ENCODE results near the gene CCDC78.
"Not testable (repeated sequence)": the region's sequence is repeated elsewhere in the genome, so short reads cannot be mapped to it uniquely, and the experiment has no call there.

Gene CCDC78

DNA sequence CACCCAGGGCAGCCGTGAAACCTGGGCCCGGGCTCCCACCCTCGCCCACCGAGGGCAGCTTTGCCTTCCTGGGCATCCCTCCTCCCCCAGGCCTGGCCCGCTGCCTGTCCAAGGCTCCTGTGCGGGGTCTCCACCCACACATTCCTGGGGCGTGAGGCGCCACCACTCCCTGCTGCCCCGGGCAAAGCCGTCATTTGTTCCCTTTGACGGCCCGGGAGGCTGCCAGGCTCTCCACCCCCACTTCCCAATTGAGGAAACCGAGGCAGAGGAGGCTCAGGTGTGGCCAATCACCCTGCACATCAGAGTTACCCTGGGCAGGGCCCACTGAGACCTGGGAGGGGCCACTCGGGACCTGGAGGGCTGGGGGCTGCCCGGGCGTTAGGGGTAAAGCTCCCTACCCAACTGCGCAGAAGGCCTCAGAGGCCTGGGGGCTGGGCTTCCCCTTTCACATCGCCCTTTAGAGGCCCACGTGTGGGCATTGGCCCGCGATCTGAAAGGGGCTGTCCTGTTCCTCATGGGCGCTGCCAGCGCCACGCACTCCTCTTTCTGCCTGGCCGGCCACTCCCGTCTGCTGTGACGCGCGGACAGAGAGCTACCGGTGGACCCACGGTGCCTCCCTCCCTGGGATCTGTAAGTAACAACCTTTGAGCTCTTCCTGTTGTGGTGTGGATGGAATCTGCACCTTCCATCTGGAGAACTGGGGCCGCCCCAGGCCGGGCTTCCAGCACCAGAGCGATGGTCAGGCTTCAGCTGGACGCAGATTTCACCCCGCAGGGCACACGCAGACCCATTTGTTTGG, 34.5 kb upstream of the CCDC78 start, which contains the start of gene MSLN:
Gene MSLN, plus strand, starts transcription at position 190 of the 799 bp plus-strand sequence. CDS start 1,947 bp downstream, outside the sequence.
- no peak for DNase-seq

DNA sequence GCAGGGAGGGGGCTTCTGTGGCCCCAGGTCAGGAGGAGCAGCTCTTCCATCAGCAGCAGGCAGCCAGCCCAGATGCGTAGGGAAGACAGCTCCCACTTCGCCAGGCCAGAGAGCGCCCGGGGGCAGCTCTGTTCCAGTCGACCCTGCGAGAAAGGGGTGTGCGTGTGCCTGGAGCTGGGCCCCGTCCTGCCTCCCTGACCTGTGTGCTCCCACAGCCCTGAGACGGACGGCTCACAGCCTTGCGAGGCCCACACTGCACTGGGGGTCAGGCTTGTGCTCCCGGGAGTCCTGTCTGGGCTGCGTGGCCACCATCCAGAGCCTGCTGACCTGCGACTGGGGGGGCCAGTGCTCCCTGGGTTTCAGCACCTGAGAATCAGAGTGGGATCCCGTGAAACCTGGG, 33.8 kb upstream of the CCDC78 start:
- no peak for DNase-seq

DNA sequence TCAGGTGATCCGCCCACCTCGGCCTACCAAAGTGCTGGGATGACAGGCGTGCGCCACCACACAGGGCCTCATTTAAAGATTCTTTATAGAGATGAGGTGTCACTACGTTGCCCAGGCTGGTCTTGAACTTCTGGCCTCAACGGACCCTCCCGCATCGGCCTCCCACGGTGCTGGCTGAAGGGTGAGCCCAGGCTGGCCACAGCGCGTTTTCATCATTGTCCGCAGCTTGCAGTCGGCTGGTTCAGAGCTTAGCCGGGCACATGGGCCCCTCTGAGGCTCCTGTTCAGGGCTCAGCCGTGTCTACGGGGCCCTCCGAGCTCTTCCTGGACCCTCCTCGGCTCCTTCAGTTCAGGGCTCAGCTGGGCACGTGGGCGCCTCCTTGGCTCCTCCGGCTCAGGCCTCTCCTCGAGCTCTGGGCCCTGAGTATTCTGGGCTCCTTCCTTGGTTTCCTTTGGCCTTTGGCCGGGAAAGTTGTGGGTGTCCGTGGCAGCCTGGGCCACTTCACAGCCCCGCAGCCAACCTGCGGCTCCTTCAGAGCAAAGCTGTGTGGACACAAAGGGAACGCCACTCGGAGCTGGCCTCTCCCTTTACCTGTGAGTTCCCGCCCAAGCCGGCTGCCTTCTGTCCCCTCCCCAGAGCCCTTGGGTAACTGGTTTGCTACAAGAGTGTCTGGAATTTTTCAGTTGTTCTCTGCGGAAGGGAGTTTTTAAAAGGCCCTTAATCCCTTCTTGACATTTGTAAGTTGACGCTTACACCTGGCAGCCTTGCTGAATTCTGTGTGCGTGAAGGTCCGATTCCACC, 33.1 kb upstream of the CCDC78 start:
- no peak for DNase-seq

DNA sequence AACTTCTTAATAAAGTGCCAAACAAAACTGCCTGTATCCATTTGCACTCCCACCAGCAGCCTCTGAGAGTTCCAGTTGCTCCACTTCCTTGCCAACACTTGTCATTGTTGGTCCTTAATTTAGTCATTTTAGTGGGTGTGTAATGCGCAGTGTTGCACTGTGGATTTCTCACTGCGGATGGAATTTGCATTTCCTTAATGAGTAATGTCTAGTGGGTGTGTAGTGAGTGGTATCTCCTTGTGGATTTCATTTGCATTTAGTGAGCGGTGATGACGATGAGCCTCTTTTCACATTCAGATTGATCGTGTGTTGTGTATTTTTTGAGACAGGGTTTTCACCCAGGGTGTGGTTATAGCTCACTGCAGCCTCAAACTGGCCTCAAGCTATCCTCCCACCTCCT, 30.2 kb upstream of the CCDC78 start:
- DNase-seq, result no peak

DNA sequence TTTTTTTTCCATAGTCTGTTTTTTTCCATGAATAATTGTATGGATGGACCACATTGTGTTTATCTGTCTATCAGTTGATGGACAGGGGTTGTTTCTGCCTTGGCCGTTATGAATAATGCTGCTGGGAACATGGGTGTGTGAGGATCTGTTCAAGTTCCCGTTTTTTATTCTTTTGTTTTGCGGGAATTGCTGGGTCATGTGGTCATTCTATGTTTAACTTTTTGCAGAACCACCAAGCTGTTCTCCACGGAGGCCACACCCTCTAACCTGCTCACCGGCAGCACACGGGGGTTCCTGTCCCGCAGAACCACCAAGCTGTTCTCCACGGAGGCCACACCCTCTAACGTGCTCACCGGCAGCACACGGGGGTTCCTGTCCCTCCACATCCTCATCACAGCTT, 28.4 kb upstream of the CCDC78 start:
- no peak for DNase-seq

DNA sequence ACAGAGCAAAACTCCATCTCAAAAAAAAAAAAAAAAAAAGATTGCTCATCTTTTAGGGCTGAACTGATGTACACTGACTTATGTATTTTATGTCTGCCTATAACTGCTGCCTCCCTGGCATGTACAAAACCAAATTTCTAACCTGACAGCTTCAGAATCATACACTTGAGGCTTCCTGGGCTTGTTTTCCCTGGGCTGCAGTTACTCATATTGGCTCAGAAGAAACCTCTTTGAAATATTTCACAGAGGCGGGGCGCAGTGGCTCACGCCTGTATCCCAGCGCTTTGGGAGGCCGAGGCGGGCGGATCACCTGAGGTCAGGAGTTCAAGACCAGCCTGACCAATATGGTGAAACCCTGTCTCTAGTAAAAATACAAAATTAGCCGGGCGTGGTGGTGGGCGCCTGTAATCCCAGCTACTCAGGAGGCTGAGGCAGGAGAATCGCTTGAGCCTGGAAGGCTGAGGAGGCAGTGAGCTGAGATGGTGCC, 27.9 kb upstream of the CCDC78 start:
- DNase-seq, result not testable (repeated sequence)

DNA sequence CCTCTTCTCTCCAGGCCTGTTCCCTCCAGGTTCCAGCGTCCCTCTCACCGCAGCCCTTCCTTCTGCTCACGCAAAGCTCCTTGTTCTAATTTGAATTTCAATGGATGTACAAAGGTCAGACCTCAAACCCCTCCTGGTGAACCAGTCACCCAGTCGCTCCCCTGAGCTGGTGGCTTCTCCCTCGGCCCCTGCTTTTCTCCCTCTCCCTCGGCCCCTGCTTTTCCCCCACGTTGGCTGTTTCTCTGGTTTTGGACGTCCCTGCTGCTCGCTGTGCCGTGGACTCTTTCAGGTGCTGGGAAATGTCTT, 25.7 kb upstream of the CCDC78 start:
- no peak for DNase-seq

DNA sequence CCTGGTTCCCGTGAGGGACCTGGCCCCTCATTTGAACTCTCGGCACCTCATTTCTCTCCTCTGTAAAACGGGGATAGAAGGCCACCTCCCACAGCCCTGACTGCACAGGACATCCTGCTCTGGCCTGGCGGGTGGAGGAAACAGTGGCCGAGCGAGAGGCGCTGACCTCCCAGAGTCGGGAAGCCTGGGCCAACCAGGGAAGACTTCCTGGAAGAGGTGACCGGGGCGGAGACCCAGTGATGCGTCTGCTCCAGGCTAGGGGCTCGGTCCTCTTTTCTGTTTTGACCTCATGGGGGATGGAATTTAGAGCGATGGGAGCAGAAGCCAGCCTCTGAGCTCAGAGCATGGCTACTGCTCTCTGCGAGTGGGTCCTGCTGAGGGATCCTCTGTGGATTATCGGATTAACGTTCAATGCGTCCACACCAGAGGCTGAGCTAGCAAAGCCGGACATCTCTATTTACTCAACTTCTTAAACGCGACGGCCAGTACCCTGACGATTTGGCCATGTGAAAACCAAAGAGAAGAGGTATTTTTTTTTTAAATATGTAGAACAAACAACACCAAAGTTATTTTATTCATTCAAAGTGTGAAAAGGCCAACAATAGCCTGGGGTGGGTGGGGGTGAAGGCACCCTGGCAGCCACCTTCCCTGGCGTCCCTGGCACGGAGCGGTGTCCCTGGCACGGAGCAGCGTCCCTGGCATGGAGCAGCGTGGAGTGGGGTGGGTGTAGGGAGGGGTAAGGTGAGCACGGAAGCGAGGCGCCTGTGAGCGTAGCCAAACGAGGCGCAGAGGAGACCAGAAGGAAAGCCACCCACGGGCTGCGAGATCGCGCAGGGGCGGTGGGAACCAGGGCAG, 25.1 kb upstream of the CCDC78 start:
- DNase-seq, result no peak

DNA sequence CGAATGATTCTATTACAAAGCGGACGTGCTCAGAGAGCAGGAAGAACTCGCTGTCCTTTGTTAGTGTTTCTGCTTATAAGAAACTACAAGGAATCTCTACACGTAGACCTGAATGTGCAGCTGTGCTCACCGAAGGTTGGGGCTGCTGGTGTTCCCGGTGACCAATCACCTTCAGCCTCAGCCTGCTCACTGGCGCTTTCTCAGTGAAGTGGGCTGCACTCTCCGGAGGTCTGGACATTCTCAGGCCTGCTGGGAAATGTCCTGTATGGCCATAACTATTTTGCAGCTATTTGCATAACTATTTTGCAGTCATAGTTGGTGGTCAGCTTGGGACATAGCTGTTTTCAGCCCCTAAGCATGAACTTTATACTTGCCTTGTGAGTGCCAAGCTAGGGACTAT, 24.2 kb upstream of the CCDC78 start:
- DNase-seq, result no peak

DNA sequence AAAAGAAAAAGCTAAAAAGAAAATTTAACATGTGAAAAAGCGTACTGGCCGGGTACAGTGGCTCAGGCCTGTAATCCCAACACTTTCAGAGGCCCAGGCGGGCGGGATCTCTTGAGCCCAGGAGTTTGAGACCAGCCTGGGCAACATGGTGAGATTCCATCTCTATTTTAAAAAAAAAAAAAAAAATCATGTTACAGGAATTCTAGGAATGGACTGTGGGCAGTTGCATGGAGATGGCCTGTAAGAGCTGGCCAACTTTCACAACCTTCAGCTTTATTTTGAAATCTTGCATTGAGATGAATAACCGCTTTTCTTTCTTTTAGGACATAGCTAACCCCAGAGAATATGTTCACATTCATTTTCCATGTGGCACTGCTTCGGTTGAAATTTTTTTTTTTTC, 22.8 kb upstream of the CCDC78 start:
- DNase-seq, result no peak

DNA sequence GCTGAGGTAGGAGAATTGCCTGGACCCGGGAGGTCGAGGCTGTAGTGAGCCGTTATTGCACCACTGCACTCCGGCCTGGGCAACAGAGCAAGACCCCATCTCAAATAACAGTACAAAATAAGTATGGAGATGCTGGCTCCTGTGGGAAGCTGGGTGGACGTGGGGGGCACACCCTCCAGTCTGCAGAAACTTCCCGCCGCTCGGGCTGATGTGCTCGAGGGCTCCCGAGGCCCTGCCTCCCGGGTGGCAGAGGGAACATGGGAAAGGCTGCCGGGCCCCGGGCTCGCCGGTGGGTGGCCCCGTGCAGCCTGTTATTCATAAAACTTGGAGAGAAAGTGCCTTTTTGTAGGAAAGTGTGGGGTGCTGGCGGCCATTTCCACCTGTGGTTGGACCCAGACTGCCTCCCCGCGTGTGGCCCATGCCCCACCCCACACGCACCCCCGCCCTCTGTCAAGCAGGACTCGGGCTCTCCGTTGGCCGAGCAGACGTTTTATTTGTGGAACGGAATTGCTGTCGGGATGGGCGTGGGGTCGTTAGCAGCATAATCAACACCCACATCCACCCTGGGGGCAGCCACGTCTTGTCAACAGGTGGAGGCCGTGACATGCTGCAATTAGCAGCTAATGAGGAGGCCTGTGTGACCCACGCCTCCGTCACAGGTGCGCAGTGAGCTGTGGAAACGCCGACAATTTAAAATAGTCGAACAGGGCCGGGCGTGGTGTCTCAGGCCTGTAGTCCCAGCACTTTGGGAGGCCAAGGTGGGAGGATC, 21.9 kb upstream of the CCDC78 start:
- DNase-seq, result no peak

DNA sequence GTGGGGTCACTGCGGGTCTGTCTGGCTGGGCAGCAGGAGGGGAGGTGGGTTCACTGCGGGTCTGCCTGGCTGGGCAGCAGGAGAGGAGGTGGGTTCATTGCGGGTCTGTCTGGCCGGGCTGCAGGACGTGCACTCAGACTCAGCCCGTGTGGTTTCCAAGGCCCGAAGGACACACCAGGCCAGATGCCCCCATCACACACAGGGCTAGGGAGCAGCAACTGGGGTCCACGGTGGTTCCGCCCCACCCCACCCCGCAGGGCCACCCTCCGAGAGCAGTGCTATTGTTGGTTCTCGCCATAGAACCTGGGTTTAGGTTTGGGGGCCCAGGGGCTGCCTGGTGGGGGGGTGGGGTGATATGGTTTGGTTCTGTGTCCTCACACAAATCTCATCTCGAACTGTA, 20.4 kb upstream of the CCDC78 start:
- no peak for DNase-seq

DNA sequence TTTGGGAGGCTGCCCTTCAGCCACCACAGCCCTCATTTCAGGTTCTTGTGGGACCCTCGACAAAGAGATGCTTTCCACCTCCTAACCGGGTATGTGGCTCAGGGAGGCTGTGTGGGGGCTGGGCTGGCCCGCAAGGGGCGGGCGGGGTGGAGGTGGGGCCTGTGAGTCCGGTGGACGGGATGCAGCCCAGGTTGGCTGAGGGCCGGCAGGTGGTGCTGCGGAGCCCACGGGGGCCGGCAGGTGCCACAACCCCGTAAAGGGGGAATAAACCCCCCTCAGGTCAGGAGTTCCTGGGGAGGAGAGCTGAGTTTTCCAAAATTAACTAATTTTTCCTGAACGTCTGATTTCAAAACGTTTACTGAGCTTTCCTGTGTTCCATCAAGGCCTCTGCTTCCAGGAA, 19.5 kb upstream of the CCDC78 start:
- no peak for DNase-seq

DNA sequence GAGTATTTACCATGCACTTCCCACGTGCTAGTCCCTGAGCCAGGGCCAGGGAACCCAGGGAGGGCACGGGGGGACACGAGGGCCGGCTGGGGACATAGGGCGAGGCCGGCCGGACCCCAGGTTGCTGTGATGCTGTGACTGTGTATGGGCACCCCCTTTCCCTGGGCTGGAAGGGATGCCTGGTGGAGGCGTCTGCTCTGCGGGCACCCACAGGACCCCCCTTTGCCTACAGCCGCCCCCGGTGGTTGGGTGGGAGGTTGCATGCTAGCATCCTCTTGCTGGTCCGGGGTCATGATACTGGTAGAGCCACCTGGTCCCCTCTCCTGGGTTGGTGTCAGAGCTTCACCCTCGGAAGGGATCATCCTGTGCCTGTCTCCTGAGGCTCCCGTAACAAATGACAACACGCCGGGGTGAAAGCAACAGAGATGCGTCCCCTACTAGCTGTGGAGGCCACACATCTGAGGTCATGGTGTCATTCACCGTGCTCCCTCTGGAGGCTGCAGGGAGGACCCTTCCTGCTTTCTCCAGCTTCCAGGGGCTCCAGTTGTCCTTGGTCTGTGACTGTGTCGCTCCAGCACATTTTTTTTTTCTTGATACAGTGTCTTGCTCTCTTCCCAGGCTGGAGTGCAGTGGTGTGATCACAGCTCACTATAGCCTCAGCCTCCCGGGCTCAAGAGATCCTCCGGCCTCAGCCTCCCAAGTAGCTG, 17.7 kb upstream of the CCDC78 start:
- DNase-seq, result no peak

DNA sequence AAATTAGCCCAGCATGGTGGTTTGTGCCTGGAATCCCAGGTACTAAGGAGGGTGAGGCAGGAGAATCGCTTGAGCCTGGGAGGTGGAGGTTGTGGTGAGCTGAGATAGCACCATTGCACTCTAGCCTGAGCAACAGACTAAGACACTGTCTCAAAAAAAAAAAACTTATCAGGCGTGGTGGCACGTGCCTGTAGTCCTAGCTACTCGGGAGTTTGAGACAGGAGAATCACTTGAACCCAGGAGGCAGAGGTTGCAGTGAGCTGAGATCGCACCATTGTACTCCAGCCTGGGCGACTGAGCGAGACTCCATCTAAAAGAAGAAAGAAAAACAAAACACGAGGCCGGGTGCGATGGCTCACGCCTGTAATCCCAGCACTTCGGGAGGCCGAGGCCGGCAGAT, 16.7 kb upstream of the CCDC78 start:
- DNase-seq, result not testable (repeated sequence)

DNA sequence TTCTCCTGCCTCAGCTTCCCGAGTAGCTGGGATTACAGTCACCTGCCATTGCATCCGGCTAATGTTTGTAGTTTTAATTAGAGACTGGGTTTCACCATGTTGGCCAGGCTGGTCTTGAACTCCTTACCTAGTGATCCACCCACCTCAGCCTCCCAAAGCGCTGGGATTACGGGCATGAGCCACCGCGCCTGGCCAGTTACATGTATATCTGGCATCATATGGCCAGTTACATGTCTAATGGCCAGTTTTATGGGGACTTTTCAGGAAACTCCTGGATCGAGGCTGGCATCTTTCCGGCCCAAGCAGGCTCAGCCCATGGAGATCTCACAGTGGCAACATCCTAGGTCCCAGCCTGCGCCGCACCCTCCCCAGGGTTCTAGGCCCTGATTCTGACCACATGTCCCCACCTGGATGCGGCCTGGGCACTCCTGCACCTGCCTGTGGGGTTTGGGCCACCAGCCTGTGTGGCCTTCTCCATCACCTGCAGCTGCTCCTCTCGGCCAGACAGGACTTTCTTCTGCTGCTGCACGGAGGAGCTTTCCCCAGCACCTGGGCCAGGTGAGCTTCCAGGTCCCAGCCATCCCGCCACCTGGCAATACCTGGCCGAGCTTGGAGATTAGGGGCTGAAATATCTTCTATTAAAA, 15.9 kb upstream of the CCDC78 start:
- DNase-seq, result no peak

DNA sequence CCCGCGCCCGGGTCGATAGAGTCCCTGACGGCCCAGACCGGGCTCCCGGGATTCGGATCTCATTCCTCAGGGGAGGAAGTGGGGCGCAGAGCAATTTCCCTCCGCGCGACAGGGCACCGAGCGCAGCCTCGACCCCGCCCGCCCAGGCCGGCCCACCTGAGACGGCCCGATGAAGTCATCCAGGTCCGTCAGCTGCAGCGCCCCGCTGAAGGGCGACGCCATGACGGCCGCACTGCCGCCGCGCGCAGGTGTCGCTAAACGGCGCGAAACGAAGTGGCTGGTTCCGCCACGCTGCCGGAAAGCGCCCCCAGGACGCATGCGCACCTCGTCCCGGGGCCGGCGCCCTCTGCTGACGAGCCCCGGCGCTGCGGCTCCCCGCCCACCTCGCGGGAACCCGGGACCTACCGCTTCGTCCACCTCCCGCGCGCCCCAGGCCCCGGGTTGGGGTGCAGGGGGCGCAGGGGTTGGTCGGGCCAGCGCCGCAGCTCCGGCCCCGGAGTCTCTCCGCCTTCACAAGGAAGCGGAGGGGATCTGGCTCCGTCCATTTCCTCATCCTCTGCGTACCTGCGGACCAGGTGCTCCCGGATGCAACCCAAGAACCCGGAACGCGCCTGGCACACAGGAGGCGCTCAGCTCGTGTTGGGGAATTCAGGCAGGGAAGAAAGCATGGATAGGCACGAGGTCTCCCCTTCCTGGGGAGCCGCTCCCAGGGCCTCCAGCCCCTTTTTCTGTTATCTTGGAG, 14.7 kb upstream of the CCDC78 start, which contains the start of gene CIAO3:
Gene CIAO3, minus strand, starts transcription at position 234 of the 742 bp plus-strand sequence. Its CDS starts 12 bp downstream, at position 222.
- DNase-seq, result peak; percentile 87

DNA sequence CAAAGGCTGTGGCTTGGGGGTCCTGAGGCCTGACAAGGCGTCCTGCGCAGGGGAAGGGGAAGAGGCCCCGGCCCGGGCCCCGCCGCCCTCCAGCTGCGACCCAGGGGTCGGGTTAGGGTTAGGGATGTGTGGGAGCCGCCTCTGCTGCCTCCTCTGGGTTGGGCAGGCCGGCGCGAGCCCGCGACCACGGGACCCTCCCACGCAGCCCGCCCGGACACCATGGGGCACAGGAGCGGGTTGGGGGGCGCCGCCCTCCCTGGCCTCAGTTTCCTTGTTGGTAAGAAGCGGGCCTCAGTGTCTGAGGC, 14.2 kb upstream of the CCDC78 start:
- DNase-seq, result no peak

DNA sequence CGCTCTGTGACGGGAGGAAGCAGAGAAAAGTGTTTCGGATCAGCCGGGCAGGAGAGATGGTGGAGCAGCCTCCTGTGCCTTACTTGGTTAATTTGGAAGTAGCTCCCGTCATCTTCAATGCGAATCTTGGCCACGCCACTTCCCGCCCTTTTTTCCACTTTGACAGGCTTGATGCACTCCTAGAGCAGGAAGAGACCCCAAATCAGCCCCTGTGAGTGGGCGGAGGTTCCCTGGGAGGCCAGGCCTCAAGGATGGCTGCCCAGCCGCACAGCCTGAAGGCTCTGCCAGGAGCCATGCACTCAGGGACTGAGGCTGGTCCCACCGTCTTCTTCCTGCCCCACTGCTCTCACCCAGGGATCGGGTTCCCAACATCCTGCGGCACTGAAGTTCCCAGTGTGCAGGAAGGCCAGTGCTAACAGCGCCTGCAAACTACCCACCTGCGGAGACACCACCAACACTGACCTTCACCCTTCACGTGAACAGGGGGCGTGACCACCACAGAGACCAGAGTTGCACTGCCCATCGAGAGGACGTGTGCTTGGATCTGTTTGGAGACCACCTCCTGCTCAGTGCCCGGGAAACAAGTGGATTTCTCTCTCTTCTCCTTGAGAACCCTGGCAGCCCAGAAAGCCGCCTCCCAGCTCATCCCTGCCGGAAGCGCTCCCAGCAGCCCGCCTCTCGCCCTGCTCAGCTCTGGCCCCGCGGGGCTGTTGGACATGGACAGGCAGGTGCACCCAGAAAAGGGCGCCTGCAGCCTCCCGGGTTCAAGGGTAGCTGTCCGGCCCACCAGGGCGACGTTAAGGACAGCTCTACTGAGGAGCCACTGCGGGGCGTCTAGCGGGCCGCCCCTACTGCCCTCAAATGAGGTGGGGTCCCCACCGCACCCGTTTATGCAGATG, 13.6 kb upstream of the CCDC78 start:
- no peak for DNase-seq
